K562 (cell line): ENCODE data around the gene PRSS53. TPM values are rescaled to one million over a fixed set of nuclear protein-coding genes. Genes with fewer than 3 reads are reported as not detected.
A peak's percentile ranks its signal among the peaks of the same experiment; 100 is the strongest.

Experiments
- BACH1 ChIP-seq: fragments of 200-800 bp; sonication (Bioruptor generic); IDR thresholded peaks from 2 replicates; pipeline ENCODE4 v1.6.1; 2016; ENCODE audit warnings: missing genetic modification characterization, missing compliant biosample characterization
- CBX1 ChIP-seq: sonication (generic); IDR thresholded peaks from 2 replicates; pipeline ENCODE4 v1.6.1; 2016; ENCODE audit warnings: antibody characterized with exemption, low read depth, mild to moderate bottlenecking
- DLX4 ChIP-seq: fragments of 250-450 bp; sonication (Bioruptor Pico); IDR thresholded peaks from 2 replicates; pipeline ENCODE4 v1.6.1; 2021; ENCODE audit warnings: mild to moderate bottlenecking
- FOXA3 ChIP-seq, 2 experiments: fragments of 450-650 bp in 1 of 2; sonication (generic) in 1 of 2; formaldehyde crosslinking; IDR thresholded peaks in 1 of 2; conservative IDR thresholded peaks in 1 of 2; 2 replicates each; pipeline versions ENCODE4 v1.4.0 to v1.8.0; 2020 to 2022; ENCODE audit warnings: mild to moderate bottlenecking in 2 of 2, missing genetic modification reagents in 1 of 2
- GTF2A2 ChIP-seq: IDR thresholded peaks from 2 replicates; pipeline ENCODE4 v1.6.1; 2016; ENCODE audit warnings: mild to moderate bottlenecking, missing genetic modification characterization, missing compliant biosample characterization
- HDAC1 ChIP-seq, 2 experiments: fragments of 450-650 bp; IDR thresholded peaks; 2 replicates each; pipeline ENCODE4 v1.6.1; 2016 to 2017; ENCODE audit warnings: inconsistent platforms in 1 of 2, mild to moderate bottlenecking in 1 of 2, moderate library complexity in 1 of 2
- KLF16 ChIP-seq: IDR thresholded peaks from 2 replicates; pipeline ENCODE4 v1.6.1; 2016; ENCODE audit warnings: antibody characterized with exemption
- PML ChIP-seq: IDR thresholded peaks from 2 replicates; pipeline ENCODE4 v1.6.1; 2012; ENCODE audit warnings: low read length, inconsistent platforms
- SMARCE1 ChIP-seq: fragments of 450-650 bp; IDR thresholded peaks from 2 replicates; pipeline ENCODE4 v1.7.1; 2016; ENCODE audit warnings: mild to moderate bottlenecking
- U2AF1 ChIP-seq: fragments of 200-400 bp; formaldehyde crosslinking; optimal IDR thresholded peaks from 2 replicates; pipeline ENCODE3; 2017; ENCODE audit warnings: mild to moderate bottlenecking, low read depth, low read length, moderate library complexity
- ZBTB1 ChIP-seq: sonication (generic); formaldehyde crosslinking; IDR thresholded peaks from 2 replicates; pipeline ENCODE4 v1.8.1; 2023; ENCODE audit warnings: missing genetic modification reagents, low read depth, mild to moderate bottlenecking, borderline replicate concordance
- ZFPM2 ChIP-seq: fragments of 250-450 bp; sonication (Bioruptor Pico); IDR thresholded peaks from 2 replicates; pipeline ENCODE4 v1.5.1; 2022; ENCODE audit warnings: mild to moderate bottlenecking
- ZNF695 ChIP-seq: fragments of 450-650 bp; formaldehyde crosslinking; IDR thresholded peaks from 2 replicates; pipeline ENCODE4 v1.4.0; 2020; ENCODE audit warnings: mild to moderate bottlenecking, moderate library complexity
- ZNF766 ChIP-seq: fragments of 200-800 bp; sonication (Bioruptor generic); conservative IDR thresholded peaks from 2 replicates; pipeline ENCODE4 v1.6.1; 2016; ENCODE audit warnings: missing genetic modification characterization, missing compliant biosample characterization
- polyA plus RNA-seq, 8 experiments: library from polyadenylated mRNA; depleted of rRNA in 4 of 8; stranded (reverse) in 5 of 8; unstranded in 3 of 8; fragments of >200 nt; fragmentation: Nextera tagmentation in 2 of 8; fragmentation: Illumina TruSeq in 1 of 8; extraction: Ambion mirVana in 2 of 8; extraction: Trizol in 1 of 8; gene quantifications; 2 replicates each; pipeline versions ENCODE4 v1.2.1 to v1.2.3, GENCODE V29; 2011 to 2014; ENCODE audit warnings: inconsistent platforms in 1 of 8, missing spikeins in 1 of 8
- total RNA-seq, 7 experiments: library from RNA; depleted of rRNA in 6 of 7; stranded (reverse); fragments of >200 nt in 6 of 7; fragmentation: Illumina TruSeq in 2 of 7; extraction: Trizol in 2 of 7; gene quantifications; 2 replicates each; pipeline versions ENCODE4 v1.2.1 to v1.2.3, GENCODE V29; 2011 to 2021; ENCODE audit warnings: low replicate concordance in 1 of 7
- TF ChIP-seq, protein P1 (sequence below): sonication (generic); formaldehyde crosslinking; IDR thresholded peaks from 2 replicates; pipeline ENCODE4 v1.8.1; 2023; ENCODE audit warnings: mild to moderate bottlenecking, missing genetic modification reagents
- TF ChIP-seq, protein P2 (sequence below): fragments of 450-650 bp; formaldehyde crosslinking; conservative IDR thresholded peaks from 2 replicates; pipeline ENCODE4 v1.4.0; 2022; ENCODE audit warnings: mild to moderate bottlenecking, missing genetic modification characterization
- TF ChIP-seq, protein P3 (sequence below): sonication (generic); formaldehyde crosslinking; IDR thresholded peaks from 2 replicates; pipeline ENCODE4 v1.5.0; 2020; ENCODE audit warnings: missing genetic modification reagents

The PRSS53 gene
- total and polyA plus RNA-seq, 9 of the 15 experiments (the other 6 are each of a cell fraction or from before 2014, with no cell fraction given) = 0.40 to 1.9 (median 0.78) TPM; not detected in 2

- TF ChIP-seq, protein P1, sequence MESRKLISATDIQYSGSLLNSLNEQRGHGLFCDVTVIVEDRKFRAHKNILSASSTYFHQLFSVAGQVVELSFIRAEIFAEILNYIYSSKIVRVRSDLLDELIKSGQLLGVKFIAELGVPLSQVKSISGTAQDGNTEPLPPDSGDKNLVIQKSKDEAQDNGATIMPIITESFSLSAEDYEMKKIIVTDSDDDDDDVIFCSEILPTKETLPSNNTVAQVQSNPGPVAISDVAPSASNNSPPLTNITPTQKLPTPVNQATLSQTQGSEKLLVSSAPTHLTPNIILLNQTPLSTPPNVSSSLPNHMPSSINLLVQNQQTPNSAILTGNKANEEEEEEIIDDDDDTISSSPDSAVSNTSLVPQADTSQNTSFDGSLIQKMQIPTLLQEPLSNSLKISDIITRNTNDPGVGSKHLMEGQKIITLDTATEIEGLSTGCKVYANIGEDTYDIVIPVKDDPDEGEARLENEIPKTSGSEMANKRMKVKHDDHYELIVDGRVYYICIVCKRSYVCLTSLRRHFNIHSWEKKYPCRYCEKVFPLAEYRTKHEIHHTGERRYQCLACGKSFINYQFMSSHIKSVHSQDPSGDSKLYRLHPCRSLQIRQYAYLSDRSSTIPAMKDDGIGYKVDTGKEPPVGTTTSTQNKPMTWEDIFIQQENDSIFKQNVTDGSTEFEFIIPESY (CRISPR knock-in tag) = no peak
- TF ChIP-seq ZFPM2 (CRISPR knock-in tag) (no peak), PML (peak; percentile 78), CBX1 (no peak), FOXA3 (CRISPR knock-in tag; conservative IDR thresholded peaks at IDR 0.05 in 1 of 2, IDR thresholded peaks at IDR 0.05 in 1 of 2) (peak in 1 of 2 experiments; percentile 46; a peak in 1 of 4 replicates), DLX4 (CRISPR knock-in tag) (no peak), ZNF695 (CRISPR knock-in tag) (no peak), SMARCE1 (no peak), HDAC1 (IDR thresholded peaks at IDR 0.05) (peak in 1 of 2 experiments; percentile 90; a peak in 2 of 4 replicates), GTF2A2 (tag) (no peak), KLF16 (no peak), ZBTB1 (CRISPR knock-in tag) (no peak), ZNF766 (CRISPR knock-in tag) (no peak), U2AF1 (no peak), BACH1 (no peak)
- TF ChIP-seq, protein P2, sequence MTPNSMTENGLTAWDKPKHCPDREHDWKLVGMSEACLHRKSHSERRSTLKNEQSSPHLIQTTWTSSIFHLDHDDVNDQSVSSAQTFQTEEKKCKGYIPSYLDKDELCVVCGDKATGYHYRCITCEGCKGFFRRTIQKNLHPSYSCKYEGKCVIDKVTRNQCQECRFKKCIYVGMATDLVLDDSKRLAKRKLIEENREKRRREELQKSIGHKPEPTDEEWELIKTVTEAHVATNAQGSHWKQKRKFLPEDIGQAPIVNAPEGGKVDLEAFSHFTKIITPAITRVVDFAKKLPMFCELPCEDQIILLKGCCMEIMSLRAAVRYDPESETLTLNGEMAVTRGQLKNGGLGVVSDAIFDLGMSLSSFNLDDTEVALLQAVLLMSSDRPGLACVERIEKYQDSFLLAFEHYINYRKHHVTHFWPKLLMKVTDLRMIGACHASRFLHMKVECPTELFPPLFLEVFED = peak; percentile 10; the same call in 1 of the 2 replicates
- TF ChIP-seq, protein P3, sequence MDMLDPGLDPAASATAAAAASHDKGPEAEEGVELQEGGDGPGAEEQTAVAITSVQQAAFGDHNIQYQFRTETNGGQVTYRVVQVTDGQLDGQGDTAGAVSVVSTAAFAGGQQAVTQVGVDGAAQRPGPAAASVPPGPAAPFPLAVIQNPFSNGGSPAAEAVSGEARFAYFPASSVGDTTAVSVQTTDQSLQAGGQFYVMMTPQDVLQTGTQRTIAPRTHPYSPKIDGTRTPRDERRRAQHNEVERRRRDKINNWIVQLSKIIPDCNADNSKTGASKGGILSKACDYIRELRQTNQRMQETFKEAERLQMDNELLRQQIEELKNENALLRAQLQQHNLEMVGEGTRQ (CRISPR knock-in tag) = no peak
Observed at GRCh38 chr16:31073970-31074813, 14.6 kb downstream of the PRSS53 start, which contains the start of the genes ZNF646 and ZNF668 (continued).
